ENCODE measurements around the gene RREB1. TPM values are rescaled to one million over a fixed set of nuclear protein-coding genes. Genes with fewer than 3 reads are reported as not detected.

RREB1 gene
- total RNA-seq, 1 experiment from 2014 or later = 51.1 TPM

DNA sequence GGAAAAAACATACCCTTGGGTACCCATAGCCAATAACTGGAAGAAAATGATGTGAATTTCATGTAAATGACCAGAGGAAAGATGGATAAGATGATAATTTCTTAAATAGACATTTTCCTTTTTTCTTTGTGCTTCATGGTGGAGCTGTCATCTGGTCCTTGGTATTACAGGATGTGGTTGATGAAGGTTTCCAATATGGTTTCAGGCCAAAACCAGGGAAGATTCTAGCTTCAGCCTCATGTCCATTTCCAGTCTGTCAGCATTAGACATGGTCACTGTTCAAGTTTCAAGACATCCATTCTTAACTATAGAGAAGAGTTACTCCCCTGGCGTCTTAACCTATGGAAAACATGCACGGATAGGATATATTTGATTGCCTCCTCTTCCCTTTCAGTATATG, 141.6 kb downstream of the RREB1 start:
- Mint-ChIP-seq H3K27me3 (ENCODE audit: insufficient read depth, unreplicated experiment) (no peaks in the 10 kb centered on the region), H3K36me3 (ENCODE audit: insufficient read depth, unreplicated experiment) (peaks cover 56% of the 10 kb centered on the region), H3K4me3 (ENCODE audit: unreplicated experiment) (no peak overlapping the region), H3K27ac (ENCODE audit: unreplicated experiment) (no peak overlapping the region), H3K4me1 (ENCODE audit: low read depth, unreplicated experiment) (no peaks in the 10 kb centered on the region), H3K9me3 (ENCODE audit: unreplicated experiment) (no peaks in the 10 kb centered on the region)
- Histone ChIP-seq H3K9me3 (no peaks in the 10 kb centered on the region), H3K36me3 (ENCODE audit: control insufficient read depth, insufficient read depth, low read length) (peaks cover 1% of the 10 kb centered on the region), H3K4me1 (no peaks in the 10 kb centered on the region), H3K27me3 (replicated peaks; ENCODE audit: control insufficient read depth, insufficient read depth, low read length) (no peaks in the 10 kb centered on the region), H3K4me3 (ENCODE audit: low read depth, low read length) (no peak overlapping the region)
- CTCF ChIA-PET = no interaction called here
- TF ChIP-seq, protein P1, sequence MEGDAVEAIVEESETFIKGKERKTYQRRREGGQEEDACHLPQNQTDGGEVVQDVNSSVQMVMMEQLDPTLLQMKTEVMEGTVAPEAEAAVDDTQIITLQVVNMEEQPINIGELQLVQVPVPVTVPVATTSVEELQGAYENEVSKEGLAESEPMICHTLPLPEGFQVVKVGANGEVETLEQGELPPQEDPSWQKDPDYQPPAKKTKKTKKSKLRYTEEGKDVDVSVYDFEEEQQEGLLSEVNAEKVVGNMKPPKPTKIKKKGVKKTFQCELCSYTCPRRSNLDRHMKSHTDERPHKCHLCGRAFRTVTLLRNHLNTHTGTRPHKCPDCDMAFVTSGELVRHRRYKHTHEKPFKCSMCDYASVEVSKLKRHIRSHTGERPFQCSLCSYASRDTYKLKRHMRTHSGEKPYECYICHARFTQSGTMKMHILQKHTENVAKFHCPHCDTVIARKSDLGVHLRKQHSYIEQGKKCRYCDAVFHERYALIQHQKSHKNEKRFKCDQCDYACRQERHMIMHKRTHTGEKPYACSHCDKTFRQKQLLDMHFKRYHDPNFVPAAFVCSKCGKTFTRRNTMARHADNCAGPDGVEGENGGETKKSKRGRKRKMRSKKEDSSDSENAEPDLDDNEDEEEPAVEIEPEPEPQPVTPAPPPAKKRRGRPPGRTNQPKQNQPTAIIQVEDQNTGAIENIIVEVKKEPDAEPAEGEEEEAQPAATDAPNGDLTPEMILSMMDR (IDR thresholded peaks at IDR 0.05; ENCODE audit: insufficient read depth in 1 of 2, low read depth in 1 of 2, low read length in 1 of 2, severe bottlenecking in 1 of 2, unreplicated experiment in 1 of 2) = no peak
- no peak for DNase-seq
- POLR2A ChIA-PET = no interaction called here
- intact Hi-C loops (cut with micrococcal nuclease; ENCODE audit: unreplicated experiment) = no loop called here
- BruUV-seq (replicated peaks) = no TSS peak

DNA sequence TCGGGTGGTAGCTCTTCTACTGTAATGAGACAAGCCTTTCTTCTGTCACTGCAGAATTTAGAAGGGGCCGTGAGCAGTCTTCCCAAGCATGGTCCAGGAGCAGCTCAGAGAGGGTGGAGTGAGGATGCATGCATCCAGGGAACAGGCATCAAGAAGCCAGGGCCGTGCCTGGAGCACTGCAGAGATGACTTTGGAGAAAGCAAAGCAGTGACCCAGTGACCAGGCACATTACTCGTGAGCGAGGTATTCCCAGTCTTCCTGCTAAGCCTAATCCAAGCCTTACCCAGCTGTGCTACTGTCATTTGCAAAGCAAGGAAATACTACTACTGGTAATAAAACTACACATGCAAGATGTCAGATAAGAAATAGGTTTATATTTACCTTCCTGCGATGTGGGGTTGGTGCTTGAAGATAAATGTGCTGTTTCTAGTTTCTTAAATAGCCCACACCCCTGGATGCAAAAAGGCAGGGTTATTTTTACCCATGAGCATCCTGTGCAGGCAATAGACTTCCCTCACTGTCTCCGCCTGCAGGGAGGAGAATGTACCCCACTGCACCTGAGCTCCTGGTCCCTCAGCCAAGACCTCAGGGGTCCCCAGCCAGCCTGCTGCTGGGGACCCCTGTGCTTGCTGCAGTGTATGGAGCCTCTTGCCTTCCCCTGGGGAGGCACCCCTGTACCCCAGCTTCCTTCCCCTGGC, 142.3 kb downstream of the RREB1 start:
- no peak overlapping the region for H3K27ac Mint-ChIP-seq (ENCODE audit: unreplicated experiment)
- H3K36me3 ChIP-seq (ENCODE audit: control insufficient read depth, insufficient read depth, low read length) = peaks cover 1% of the 10 kb centered on the region
- CTCF ChIA-PET = interaction anchor here (0.5 to 0.6 kb wide), 3 partner anchors 8 to 517 kb away, joined by 4 to 9 read pairs (median 5); no protein-coding TSS in a partner anchor
- H3K27me3 Mint-ChIP-seq (ENCODE audit: insufficient read depth, unreplicated experiment) = no peaks in the 10 kb centered on the region
- no TSS peak for BruUV-seq (replicated peaks)
- no peaks in the 10 kb centered on the region for H3K9me3 Mint-ChIP-seq (ENCODE audit: unreplicated experiment)
- no peaks in the 10 kb centered on the region for H3K27me3 ChIP-seq (replicated peaks; ENCODE audit: control insufficient read depth, insufficient read depth, low read length)
- H3K4me1 Mint-ChIP-seq (ENCODE audit: low read depth, unreplicated experiment) = no peaks in the 10 kb centered on the region
- POLR2A ChIA-PET = no interaction called here
- H3K4me1 ChIP-seq = no peaks in the 10 kb centered on the region
- no peak overlapping the region for H3K4me3 Mint-ChIP-seq (ENCODE audit: unreplicated experiment)
- TF ChIP-seq, protein P1 (IDR thresholded peaks at IDR 0.05; ENCODE audit: insufficient read depth in 1 of 2, low read depth in 1 of 2, low read length in 1 of 2, severe bottlenecking in 1 of 2, unreplicated experiment in 1 of 2) = no peak
- no peaks in the 10 kb centered on the region for H3K9me3 ChIP-seq
- peaks cover 51% of the 10 kb centered on the region for H3K36me3 Mint-ChIP-seq (ENCODE audit: insufficient read depth, unreplicated experiment)
- intact Hi-C loops (cut with micrococcal nuclease; ENCODE audit: unreplicated experiment) = no loop called here
- H3K4me3 ChIP-seq (ENCODE audit: low read depth, low read length) = no peak overlapping the region
- no peak for DNase-seq

DNA sequence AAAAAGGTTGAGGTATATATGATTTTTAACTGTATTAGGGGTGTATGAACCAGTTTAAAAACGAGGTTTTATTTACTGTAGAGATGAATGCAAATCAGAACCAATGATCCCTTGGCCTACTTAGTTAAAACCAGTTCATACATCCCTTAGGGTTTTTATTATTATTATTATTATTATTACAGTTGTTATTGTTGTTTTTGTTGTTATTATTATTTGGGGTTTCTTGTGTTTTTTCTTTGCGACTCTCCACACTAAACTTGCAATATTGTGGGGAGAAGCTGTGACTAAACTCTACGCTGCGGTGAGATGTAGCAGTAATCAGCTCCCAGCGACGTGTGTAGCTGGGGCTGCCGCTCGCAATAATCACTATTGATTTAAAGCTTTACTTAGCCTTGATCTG, 143.1 kb downstream of the RREB1 start:
- H3K4me3 Mint-ChIP-seq (ENCODE audit: unreplicated experiment) = no peak overlapping the region
- H3K27me3 ChIP-seq (replicated peaks; ENCODE audit: control insufficient read depth, insufficient read depth, low read length) = no peaks in the 10 kb centered on the region
- peaks cover 6% of the 10 kb centered on the region; the same call in 1 of the 2 replicates for H3K9me3 ChIP-seq
- no peaks in the 10 kb centered on the region for H3K9me3 Mint-ChIP-seq (ENCODE audit: unreplicated experiment)
- H3K4me1 ChIP-seq = no peaks in the 10 kb centered on the region
- DNase-seq = no peak
- intact Hi-C loops (cut with micrococcal nuclease; ENCODE audit: unreplicated experiment) = no loop called here
- TF ChIP-seq, protein P1 (IDR thresholded peaks at IDR 0.05; ENCODE audit: insufficient read depth in 1 of 2, low read depth in 1 of 2, low read length in 1 of 2, severe bottlenecking in 1 of 2, unreplicated experiment in 1 of 2) = no peak
- peaks cover 1% of the 10 kb centered on the region for H3K36me3 ChIP-seq (ENCODE audit: control insufficient read depth, insufficient read depth, low read length)
- no peak overlapping the region for H3K27ac Mint-ChIP-seq (ENCODE audit: unreplicated experiment)
- no peaks in the 10 kb centered on the region for H3K27me3 Mint-ChIP-seq (ENCODE audit: insufficient read depth, unreplicated experiment)
- ChIA-PET POLR2A (no interaction called here), CTCF (no interaction called here)
- no peaks in the 10 kb centered on the region for H3K4me1 Mint-ChIP-seq (ENCODE audit: low read depth, unreplicated experiment)
- H3K4me3 ChIP-seq (ENCODE audit: low read depth, low read length) = no peak overlapping the region
- BruUV-seq (replicated peaks) = no TSS peak
- peaks cover 47% of the 10 kb centered on the region for H3K36me3 Mint-ChIP-seq (ENCODE audit: insufficient read depth, unreplicated experiment)

Data from Caco-2 (cell line).